Kidney epithelial cell (primary cell): ENCODE results near the gene DIP2C. TPM values are rescaled to one million over a fixed set of nuclear protein-coding genes. Genes with fewer than 3 reads are reported as not detected.
"Not testable (repeated sequence)": the region's sequence is repeated elsewhere in the genome, so short reads cannot be mapped to it uniquely, and the experiment has no call there.

Experiments used
- DNase-seq: peaks from one replicate; pipeline ENCODE4 v3.0.0-alpha.2; 2010; ENCODE audit warnings: low read depth
- H3K27me3 ChIP-seq: 2 replicates; pipeline ENCODE4 v1.6.0; 2011; ENCODE audit warnings: low read length; ENCODE audit not compliant: control insufficient read depth, insufficient read depth
- H3K36me3 ChIP-seq: 2 replicates; pipeline ENCODE4 v1.5.1; 2011; ENCODE audit warnings: low read length; ENCODE audit not compliant: control insufficient read depth, insufficient read depth
- H3K4me3 ChIP-seq: 2 replicates; pipeline ENCODE4 v1.5.1; 2011; ENCODE audit warnings: low read depth, mild to moderate bottlenecking, control low read depth, low read length
- CTCF ChIP-seq: IDR thresholded peaks from 2 replicates; pipeline ENCODE4 v1.5.1; 2011; ENCODE audit warnings: mild to moderate bottlenecking, moderate library complexity, low read length, control low read depth, inconsistent platforms; ENCODE audit not compliant: insufficient read depth, poor library complexity, severe bottlenecking
- total RNA-seq: library from RNA; depleted of rRNA; stranded (reverse); fragments of >200 nt; gene quantifications from 2 replicates; pipeline ENCODE4 v1.2.3, GENCODE V29; 2015

The DIP2C gene
- total RNA-seq, 1 donor from 2014 or later = 19.2 TPM

GRCh38 chr10:404346-404745 lies 285.1 kb downstream of the DIP2C start:
- H3K4me3 ChIP-seq = no peak overlapping the region
- no peaks in the 10 kb centered on the region for H3K27me3 ChIP-seq
- no peak for DNase-seq
- H3K36me3 ChIP-seq = peaks cover 3% of the 10 kb centered on the region
- no peak for TF ChIP-seq CTCF

GRCh38 chr10:398954-399353 lies 290.5 kb downstream of the DIP2C start:
- no peak for DNase-seq
- no peak for TF ChIP-seq CTCF
- Histone ChIP-seq H3K4me3 (no peak overlapping the region), H3K27me3 (no peaks in the 10 kb centered on the region), H3K36me3 (no peaks in the 10 kb centered on the region)

GRCh38 chr10:397321-398068 lies 292.0 kb downstream of the DIP2C start:
- Histone ChIP-seq H3K27me3 (no peaks in the 10 kb centered on the region), H3K36me3 (no peaks in the 10 kb centered on the region), H3K4me3 (no peak overlapping the region)
- DNase-seq = no peak
- TF ChIP-seq CTCF = no peak

- H3K4me3 ChIP-seq = no peak overlapping the region
- TF ChIP-seq CTCF = no peak
- DNase-seq = no peak
- no peaks in the 10 kb centered on the region for H3K27me3 ChIP-seq
- H3K36me3 ChIP-seq = no peaks in the 10 kb centered on the region
These were observed 292.8 kb downstream of the DIP2C start for GRCh38 chr10:396535-397220.

GRCh38 chr10:396107-396506 lies 293.4 kb downstream of the DIP2C start:
- no peak for DNase-seq
- Histone ChIP-seq H3K27me3 (no peaks in the 10 kb centered on the region), H3K4me3 (no peak overlapping the region), H3K36me3 (no peaks in the 10 kb centered on the region)
- TF ChIP-seq CTCF = no peak

GRCh38 chr10:395665-396064 lies 293.8 kb downstream of the DIP2C start:
- no peak for DNase-seq
- no peak for TF ChIP-seq CTCF
- Histone ChIP-seq H3K4me3 (no peak overlapping the region), H3K36me3 (no peaks in the 10 kb centered on the region), H3K27me3 (no peaks in the 10 kb centered on the region)

GRCh38 chr10:394439-395101 lies 294.9 kb downstream of the DIP2C start:
- DNase-seq, H3K4me3 ChIP-seq, H3K27me3 ChIP-seq, H3K36me3 ChIP-seq: not testable (repeated sequence)
